ENCODE measurements around the gene L3MBTL3. TPM values are rescaled to one million over a fixed set of nuclear protein-coding genes. Genes with fewer than 3 reads are reported as not detected.
A peak's percentile ranks its signal among the peaks of the same experiment; 100 is the strongest.

Gene L3MBTL3
- total RNA-seq, 1 donor from 2014 or later = 22.2 TPM

GRCh38 chr6:130129762-130130246, 111.4 kb downstream of the L3MBTL3 start:
- FAIRE-seq (peak; percentile 87), DNase-seq (ENCODE audit: low read depth) (peak; percentile 75)

GRCh38 chr6:130132286-130132701, 113.9 kb downstream of the L3MBTL3 start:
- H2AFZ ChIP-seq (ENCODE audit: low read depth, low read length) = no peak overlapping the region
- Mint-ChIP-seq H3K4me1 (ENCODE audit: low read depth, unreplicated experiment) (peaks cover 7% of the 10 kb centered on the region), H3K27me3 (ENCODE audit: low read depth, unreplicated experiment) (no peaks in the 10 kb centered on the region), H3K27ac (ENCODE audit: unreplicated experiment) (no peak overlapping the region), H3K36me3 (ENCODE audit: low read depth, unreplicated experiment) (peaks cover 13% of the 10 kb centered on the region), H3K4me3 (ENCODE audit: unreplicated experiment) (no peak overlapping the region), H3K9me3 (ENCODE audit: unreplicated experiment) (no peaks in the 10 kb centered on the region)
- H3K4me3 ChIP-seq (ENCODE audit: insufficient read depth, low read depth, low read length) = no peak overlapping the region
- H3K4me1 ChIP-seq (ENCODE audit: insufficient read depth, low read length) = peaks cover 10% of the 10 kb centered on the region
- TF ChIP-seq EZH2 (IDR thresholded peaks at IDR 0.05; ENCODE audit: insufficient read depth, low read length) (no peak), CTCF (IDR thresholded peaks at IDR 0.05; ENCODE audit: insufficient read depth, low read depth, low read length) (no peak)
- FAIRE-seq = no peak
- no peaks in the 10 kb centered on the region for H4K20me1 ChIP-seq (ENCODE audit: insufficient read depth, low read length)
- H3K4me2 ChIP-seq (ENCODE audit: low read length) = no peak overlapping the region
- H3K79me2 ChIP-seq (ENCODE audit: insufficient read depth, low read length) = no peaks in the 10 kb centered on the region
- no peaks in the 10 kb centered on the region for H3K27me3 ChIP-seq (ENCODE audit: insufficient read depth, low read length)
- H3K9me3 ChIP-seq (ENCODE audit: insufficient read depth, low read depth, low read length) = no peaks in the 10 kb centered on the region
- no peak for DNase-seq (ENCODE audit: low read depth)
- no peak overlapping the region for H3K9ac ChIP-seq (ENCODE audit: low read length)
- H3K27ac ChIP-seq (ENCODE audit: low read depth, low read length) = no peak overlapping the region
- no peaks in the 10 kb centered on the region for H3K36me3 ChIP-seq (ENCODE audit: insufficient read depth, low read length)

More at GRCh38 chr6:130129762-130130246, 111.4 kb downstream of the L3MBTL3 start:
- TF ChIP-seq CTCF (IDR thresholded peaks at IDR 0.05; ENCODE audit: insufficient read depth, low read depth, low read length) (no peak), EZH2 (IDR thresholded peaks at IDR 0.05; ENCODE audit: insufficient read depth, low read length) (no peak)
- Histone ChIP-seq H3K9me3 (ENCODE audit: insufficient read depth, low read depth, low read length) (no peaks in the 10 kb centered on the region), H3K4me3 (ENCODE audit: insufficient read depth, low read depth, low read length) (peak overlapping the region; percentile 26), H3K79me2 (ENCODE audit: insufficient read depth, low read length) (no peaks in the 10 kb centered on the region), H4K20me1 (ENCODE audit: insufficient read depth, low read length) (no peaks in the 10 kb centered on the region), H3K27me3 (ENCODE audit: insufficient read depth, low read length) (no peaks in the 10 kb centered on the region), H3K27ac (ENCODE audit: low read depth, low read length) (peak overlapping the region; percentile 57), H2AFZ (ENCODE audit: low read depth, low read length) (peak overlapping the region; percentile 32), H3K36me3 (ENCODE audit: insufficient read depth, low read length) (no peaks in the 10 kb centered on the region), H3K4me1 (ENCODE audit: insufficient read depth, low read length) (peaks cover 10% of the 10 kb centered on the region), H3K4me2 (ENCODE audit: low read length) (peak overlapping the region; percentile 80), H3K9ac (ENCODE audit: low read length) (no peak overlapping the region)
- H3K4me1 Mint-ChIP-seq (ENCODE audit: low read depth, unreplicated experiment) = peaks cover 8% of the 10 kb centered on the region
- no peaks in the 10 kb centered on the region for H3K9me3 Mint-ChIP-seq (ENCODE audit: unreplicated experiment)
- no peaks in the 10 kb centered on the region for H3K27me3 Mint-ChIP-seq (ENCODE audit: low read depth, unreplicated experiment)
- no peak overlapping the region for H3K27ac Mint-ChIP-seq (ENCODE audit: unreplicated experiment)
- peaks cover 3% of the 10 kb centered on the region for H3K36me3 Mint-ChIP-seq (ENCODE audit: low read depth, unreplicated experiment)
- H3K4me3 Mint-ChIP-seq (ENCODE audit: unreplicated experiment) = no peak overlapping the region

GRCh38 chr6:130134582-130134981, 116.2 kb downstream of the L3MBTL3 start:
- H3K4me3 Mint-ChIP-seq (ENCODE audit: unreplicated experiment) = no peak overlapping the region
- no peak overlapping the region for H2AFZ ChIP-seq (ENCODE audit: low read depth, low read length)
- H3K27me3 ChIP-seq (ENCODE audit: insufficient read depth, low read length) = no peaks in the 10 kb centered on the region
- no peaks in the 10 kb centered on the region for H3K36me3 ChIP-seq (ENCODE audit: insufficient read depth, low read length)
- TF ChIP-seq EZH2 (IDR thresholded peaks at IDR 0.05; ENCODE audit: insufficient read depth, low read length) (no peak), CTCF (IDR thresholded peaks at IDR 0.05; ENCODE audit: insufficient read depth, low read depth, low read length) (no peak)
- peaks cover 7% of the 10 kb centered on the region for H3K4me1 Mint-ChIP-seq (ENCODE audit: low read depth, unreplicated experiment)
- H3K27me3 Mint-ChIP-seq (ENCODE audit: low read depth, unreplicated experiment) = no peaks in the 10 kb centered on the region
- H3K27ac Mint-ChIP-seq (ENCODE audit: unreplicated experiment) = no peak overlapping the region
- peaks cover 7% of the 10 kb centered on the region for H3K4me1 ChIP-seq (ENCODE audit: insufficient read depth, low read length)
- H3K4me3 ChIP-seq (ENCODE audit: insufficient read depth, low read depth, low read length) = no peak overlapping the region
- peaks cover 11% of the 10 kb centered on the region for H3K36me3 Mint-ChIP-seq (ENCODE audit: low read depth, unreplicated experiment)
- no peak overlapping the region for H3K9ac ChIP-seq (ENCODE audit: low read length)
- H3K27ac ChIP-seq (ENCODE audit: low read depth, low read length) = no peak overlapping the region
- H4K20me1 ChIP-seq (ENCODE audit: insufficient read depth, low read length) = no peaks in the 10 kb centered on the region
- no peaks in the 10 kb centered on the region for H3K79me2 ChIP-seq (ENCODE audit: insufficient read depth, low read length)
- FAIRE-seq (no peak), DNase-seq (ENCODE audit: low read depth) (no peak)
- no peaks in the 10 kb centered on the region for H3K9me3 ChIP-seq (ENCODE audit: insufficient read depth, low read depth, low read length)
- H3K4me2 ChIP-seq (ENCODE audit: low read length) = no peak overlapping the region
- H3K9me3 Mint-ChIP-seq (ENCODE audit: unreplicated experiment) = no peaks in the 10 kb centered on the region

All from astrocyte (in vitro differentiated cells and primary cell).